Omental fat pad (tissue), 4 donors: Measurements from ENCODE around the gene ZFAND2A. TPM values are rescaled to one million over a fixed set of nuclear protein-coding genes. Genes with fewer than 3 reads are reported as not detected.
"Not testable (repeated sequence)": the region's sequence is repeated elsewhere in the genome, so short reads cannot be mapped to it uniquely, and the experiment has no call there.

Experiments
- ATAC-seq: fragments of 150-250 bp; one replicate; pipeline ENCODE4 v1.9.1; 2016; ENCODE audit warnings: mild to moderate bottlenecking, moderate library complexity; ENCODE audit not compliant: low FRiP score
- DNase-seq: peaks from one replicate; pipeline ENCODE4 v3.0.0-alpha.2; 2019; ENCODE audit warnings: low spot score
- total RNA-seq, 4 donors: library from RNA; depleted of rRNA; stranded (reverse); fragments of >200 nt; gene quantifications; one replicate each; pipeline ENCODE4 v1.1.0, GENCODE V29; 2016
- TF ChIP-seq, protein P1 (sequence below), 3 donors: fragments of 450-650 bp; IDR thresholded peaks; one replicate each; pipeline ENCODE4 v1.5.1; 2016 to 2017; ENCODE audit warnings: antibody characterized with exemption in 3 of 3, mild to moderate bottlenecking in 3 of 3, moderate library complexity in 2 of 3

Gene ZFAND2A
- total RNA-seq, 4 donors from 2014 or later = 17.3 to 77.5 (median 28.4) TPM

GRCh38 chr7:1144269-1144771 lies 15.7 kb downstream of the ZFAND2A start:
- no peak for ATAC-seq
- TF ChIP-seq, protein P1, sequence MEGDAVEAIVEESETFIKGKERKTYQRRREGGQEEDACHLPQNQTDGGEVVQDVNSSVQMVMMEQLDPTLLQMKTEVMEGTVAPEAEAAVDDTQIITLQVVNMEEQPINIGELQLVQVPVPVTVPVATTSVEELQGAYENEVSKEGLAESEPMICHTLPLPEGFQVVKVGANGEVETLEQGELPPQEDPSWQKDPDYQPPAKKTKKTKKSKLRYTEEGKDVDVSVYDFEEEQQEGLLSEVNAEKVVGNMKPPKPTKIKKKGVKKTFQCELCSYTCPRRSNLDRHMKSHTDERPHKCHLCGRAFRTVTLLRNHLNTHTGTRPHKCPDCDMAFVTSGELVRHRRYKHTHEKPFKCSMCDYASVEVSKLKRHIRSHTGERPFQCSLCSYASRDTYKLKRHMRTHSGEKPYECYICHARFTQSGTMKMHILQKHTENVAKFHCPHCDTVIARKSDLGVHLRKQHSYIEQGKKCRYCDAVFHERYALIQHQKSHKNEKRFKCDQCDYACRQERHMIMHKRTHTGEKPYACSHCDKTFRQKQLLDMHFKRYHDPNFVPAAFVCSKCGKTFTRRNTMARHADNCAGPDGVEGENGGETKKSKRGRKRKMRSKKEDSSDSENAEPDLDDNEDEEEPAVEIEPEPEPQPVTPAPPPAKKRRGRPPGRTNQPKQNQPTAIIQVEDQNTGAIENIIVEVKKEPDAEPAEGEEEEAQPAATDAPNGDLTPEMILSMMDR (IDR thresholded peaks at IDR 0.05) = no peak
- no peak for DNase-seq

GRCh38 chr7:1143031-1143430 lies 17.0 kb downstream of the ZFAND2A start:
- DNase-seq, ATAC-seq: not testable (repeated sequence)

DNA sequence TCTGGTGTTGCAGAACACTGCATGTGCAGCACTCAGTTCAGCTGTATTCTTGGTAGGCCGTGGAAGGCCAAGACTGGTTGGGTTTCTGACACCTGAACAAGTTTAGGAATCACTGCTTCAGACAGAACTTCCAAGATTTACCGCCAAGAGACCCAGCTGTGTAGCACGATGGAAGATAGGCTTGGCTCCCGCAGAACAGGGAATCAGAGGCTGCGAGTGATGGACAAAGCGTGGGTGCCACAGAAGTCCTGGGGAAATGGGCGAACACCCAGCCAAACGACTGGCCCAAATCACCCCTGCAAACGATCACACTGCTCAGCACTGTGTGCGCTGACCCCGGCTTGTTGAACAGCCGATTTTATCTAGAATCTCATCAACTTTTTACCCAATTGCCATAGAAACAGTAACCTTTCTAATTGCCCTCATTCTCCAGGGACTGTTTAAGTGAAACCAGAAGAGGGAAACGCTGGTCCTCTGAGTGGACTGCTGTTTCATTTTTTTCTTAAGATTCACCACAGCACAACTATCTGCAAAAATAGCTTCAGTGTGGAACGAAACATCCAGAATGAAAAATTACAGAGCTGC lies 17.9 kb downstream of the ZFAND2A start:
- DNase-seq (no peak), ATAC-seq (no peak)
- TF ChIP-seq, protein P1 (IDR thresholded peaks at IDR 0.05) = no peak

GRCh38 chr7:1141651-1142050 lies 18.3 kb downstream of the ZFAND2A start:
- no peak for DNase-seq
- ATAC-seq = no peak
- TF ChIP-seq, protein P1 (IDR thresholded peaks at IDR 0.05) = no peak

GRCh38 chr7:1140476-1141104 lies 19.4 kb downstream of the ZFAND2A start:
- no peak for ATAC-seq
- no peak for DNase-seq
- TF ChIP-seq, protein P1 (IDR thresholded peaks at IDR 0.05) = no peak

GRCh38 chr7:1137517-1138167 lies 22.4 kb downstream of the ZFAND2A start:
- TF ChIP-seq, protein P1 (IDR thresholded peaks at IDR 0.05) = no peak
- ATAC-seq (peak; percentile 94), DNase-seq (peak; percentile 19)

- TF ChIP-seq, protein P1 (IDR thresholded peaks at IDR 0.05) = no peak
- DNase-seq (peak; percentile 11), ATAC-seq (no peak)
Measured at GRCh38 chr7:1136841-1137516, 23.0 kb downstream of the ZFAND2A start.
